OCI-LY1 (cell line): Measurements from ENCODE around the gene KCNJ9.

Experiments
- CTCF ChIP-seq: fragments of 200-600 bp; sonication (generic), shearing (Covaris generic); IDR thresholded peaks from 2 replicates; pipeline ENCODE4 v1.5.1; 2017; ENCODE audit warnings: mild to moderate bottlenecking, antibody characterized with exemption, low read length, moderate library complexity, mixed read lengths
- EZH2 ChIP-seq: fragments of 200-600 bp; sonication (generic), shearing (Covaris generic); IDR thresholded peaks from 2 replicates; pipeline ENCODE4 v1.8.0; 2017; ENCODE audit warnings: borderline replicate concordance, mixed run types, mild to moderate bottlenecking, antibody characterized with exemption, low read length, moderate library complexity, mixed read lengths

- TF ChIP-seq CTCF = no peak
- TF ChIP-seq EZH2 = no peak
Observed at GRCh38 chr1:160061369-160062229, 19.7 kb upstream of the KCNJ9 start.
